GM19452 (cell line): ENCODE results near the gene VAMP5.
"Not testable (repeated sequence)": the region's sequence is repeated elsewhere in the genome, so short reads cannot be mapped to it uniquely, and the experiment has no call there.

ENCODE experiments used
- ATAC-seq: cut with Tn5 transposase; IDR thresholded peaks from one replicate; pipeline ENCODE4 v1.9.1; 2021; ENCODE audit not compliant: unreplicated experiment

VAMP5 gene

DNA sequence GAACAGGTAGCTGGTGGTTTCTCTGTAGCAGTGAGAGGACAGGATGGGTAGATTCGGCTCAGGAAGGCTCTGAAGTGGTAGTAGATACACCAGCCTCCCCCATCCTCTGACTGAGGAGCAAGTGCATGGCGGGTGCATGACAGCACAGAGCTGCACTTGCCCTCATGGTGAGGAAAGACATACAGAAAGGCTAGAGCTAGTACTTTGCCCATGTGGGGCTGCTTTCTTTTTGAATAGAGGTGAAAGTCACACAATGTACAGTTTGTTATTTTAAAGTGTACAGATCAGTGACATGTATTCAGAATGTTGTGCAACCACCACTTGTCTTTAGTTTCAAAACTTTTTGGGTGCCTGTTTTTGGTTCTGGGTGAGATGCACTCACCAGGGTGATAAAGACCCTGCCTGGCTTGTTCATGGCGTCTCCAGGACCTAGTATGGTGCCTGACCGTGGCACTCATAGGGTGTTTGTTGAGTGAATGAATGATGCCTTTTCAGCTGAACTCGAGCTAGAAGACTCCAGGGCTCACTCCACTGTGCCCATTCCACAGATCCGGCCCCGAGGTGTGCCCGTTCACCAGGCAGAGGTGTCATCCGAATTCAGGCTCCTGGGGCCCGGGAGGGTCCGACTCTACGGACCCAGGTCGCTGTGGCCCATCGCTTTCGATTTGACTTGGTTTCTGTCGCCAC is 421 bp upstream of the VAMP5 start:
- ATAC-seq, result no peak

DNA sequence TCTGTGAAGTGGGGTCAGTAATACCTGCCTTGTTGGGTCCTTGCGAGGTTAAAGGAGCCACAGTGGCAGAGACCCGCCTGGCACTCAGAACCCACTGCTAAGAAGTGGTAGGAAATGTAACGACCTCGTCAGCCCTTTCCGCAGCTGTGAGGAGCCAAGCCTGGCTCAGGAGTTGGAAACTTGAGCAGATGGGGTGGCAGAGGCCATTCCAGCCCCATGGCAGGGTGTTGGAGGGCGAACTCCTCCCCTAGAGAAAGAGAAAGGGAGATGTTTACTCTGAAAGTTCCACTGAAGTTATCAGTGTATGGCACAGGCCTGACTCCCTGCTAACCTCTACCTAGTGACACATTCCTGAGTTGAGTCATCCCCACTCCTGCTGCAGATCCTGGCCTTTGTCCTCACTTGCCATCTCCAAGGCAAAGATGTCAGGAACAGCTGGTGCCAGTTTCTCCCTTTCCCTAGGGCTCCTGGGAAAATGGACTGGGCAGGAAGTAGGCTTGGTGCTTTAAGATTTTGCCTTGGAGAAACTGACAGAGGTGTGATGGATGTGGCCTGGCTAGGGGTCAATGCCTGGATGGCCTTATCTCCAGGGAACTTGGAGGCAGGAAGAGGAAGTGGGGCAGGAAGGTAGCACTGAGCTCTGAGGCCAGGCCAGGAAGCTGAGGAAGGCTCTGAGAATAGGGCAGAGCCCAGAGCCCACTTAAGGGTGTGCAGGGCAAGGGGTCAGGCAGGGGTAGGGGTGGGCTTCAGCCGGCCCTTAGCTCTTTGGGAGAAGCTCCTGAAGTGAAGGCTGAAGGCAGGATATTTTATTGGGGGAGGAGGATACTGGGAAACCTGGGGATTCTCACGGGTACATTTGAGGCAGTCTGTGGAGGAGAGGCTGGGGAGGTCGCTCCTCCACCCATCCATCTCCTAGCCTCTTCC is 888 bp downstream of the VAMP5 start:
- ATAC-seq, result peak; percentile 45

DNA sequence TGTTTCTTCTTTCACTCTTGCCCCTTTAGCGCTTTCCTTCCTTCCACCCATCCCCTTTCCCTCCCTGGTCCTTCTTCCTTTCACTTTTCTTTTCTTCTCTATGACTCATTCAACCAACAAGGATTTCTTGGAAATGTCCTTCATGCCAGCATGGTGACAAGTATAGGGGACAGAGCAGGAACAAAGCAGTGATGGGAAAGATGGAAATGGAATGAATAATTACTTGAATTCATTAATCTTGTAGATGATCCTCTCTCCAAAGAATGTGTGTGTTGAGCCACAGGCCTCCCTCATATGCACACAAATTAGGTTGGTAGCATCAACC is 1.5 kb downstream of the VAMP5 start:
- ATAC-seq, result no peak

DNA sequence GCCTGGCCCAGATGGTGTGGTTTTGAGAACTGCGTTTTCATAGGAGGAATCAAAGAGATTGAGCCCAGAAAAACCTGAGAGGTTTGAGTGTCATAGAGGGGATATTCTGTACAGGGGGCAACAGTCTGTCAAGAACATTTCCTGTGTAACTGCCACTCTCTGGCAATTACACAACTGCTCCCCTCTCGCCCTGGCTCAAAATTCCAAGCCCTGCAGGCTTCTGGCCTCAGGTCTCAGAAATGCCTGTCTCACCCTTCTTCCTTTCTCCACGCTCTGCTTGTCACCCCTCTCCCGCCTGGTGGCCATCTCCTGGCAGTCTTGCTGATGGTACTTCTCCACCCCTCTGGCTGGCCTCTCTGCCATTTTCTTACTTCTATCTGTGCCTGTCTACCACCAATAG is 4.0 kb downstream of the VAMP5 start:
- ATAC-seq, result no peak

DNA sequence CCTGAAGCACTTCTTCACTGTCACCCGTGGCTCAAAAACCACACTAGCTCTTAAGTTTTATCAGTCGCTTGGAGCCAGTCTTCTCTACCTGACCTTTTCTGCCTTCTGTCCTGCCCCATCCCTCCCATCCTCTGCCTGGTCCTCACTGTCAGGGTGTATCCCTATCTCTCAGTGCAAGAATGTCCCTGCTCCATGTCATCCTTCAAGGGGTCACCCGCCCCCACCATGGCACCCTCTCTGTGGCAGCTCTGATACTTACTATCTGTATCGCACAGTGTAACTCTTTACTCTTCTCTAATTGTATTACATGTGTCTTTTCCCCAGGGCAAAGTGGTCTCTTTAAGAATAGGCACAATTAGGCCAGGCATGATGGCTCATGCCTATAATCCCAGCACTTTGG is 4.4 kb downstream of the VAMP5 start:
- ATAC-seq, result no peak

DNA sequence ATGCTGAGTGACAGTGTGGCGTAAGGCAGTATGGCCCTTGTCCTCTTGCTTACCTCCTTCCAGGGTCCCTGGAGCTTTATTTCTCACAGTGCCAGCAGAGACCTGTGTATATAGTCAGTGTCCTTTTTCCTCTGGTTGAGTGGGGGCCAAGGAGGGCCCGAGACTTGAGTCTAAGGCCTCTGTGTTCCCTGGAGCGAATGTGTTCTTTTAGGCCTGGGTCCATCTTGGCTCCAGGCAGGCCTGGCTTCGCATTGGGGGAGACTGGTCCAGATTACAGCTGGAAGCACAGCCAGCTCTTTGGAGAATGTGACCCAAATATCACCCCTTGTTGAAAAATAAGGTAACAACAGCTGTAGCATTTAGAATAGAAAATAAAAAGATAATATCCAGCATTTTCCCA is 5.0 kb downstream of the VAMP5 start:
- no peak for ATAC-seq

DNA sequence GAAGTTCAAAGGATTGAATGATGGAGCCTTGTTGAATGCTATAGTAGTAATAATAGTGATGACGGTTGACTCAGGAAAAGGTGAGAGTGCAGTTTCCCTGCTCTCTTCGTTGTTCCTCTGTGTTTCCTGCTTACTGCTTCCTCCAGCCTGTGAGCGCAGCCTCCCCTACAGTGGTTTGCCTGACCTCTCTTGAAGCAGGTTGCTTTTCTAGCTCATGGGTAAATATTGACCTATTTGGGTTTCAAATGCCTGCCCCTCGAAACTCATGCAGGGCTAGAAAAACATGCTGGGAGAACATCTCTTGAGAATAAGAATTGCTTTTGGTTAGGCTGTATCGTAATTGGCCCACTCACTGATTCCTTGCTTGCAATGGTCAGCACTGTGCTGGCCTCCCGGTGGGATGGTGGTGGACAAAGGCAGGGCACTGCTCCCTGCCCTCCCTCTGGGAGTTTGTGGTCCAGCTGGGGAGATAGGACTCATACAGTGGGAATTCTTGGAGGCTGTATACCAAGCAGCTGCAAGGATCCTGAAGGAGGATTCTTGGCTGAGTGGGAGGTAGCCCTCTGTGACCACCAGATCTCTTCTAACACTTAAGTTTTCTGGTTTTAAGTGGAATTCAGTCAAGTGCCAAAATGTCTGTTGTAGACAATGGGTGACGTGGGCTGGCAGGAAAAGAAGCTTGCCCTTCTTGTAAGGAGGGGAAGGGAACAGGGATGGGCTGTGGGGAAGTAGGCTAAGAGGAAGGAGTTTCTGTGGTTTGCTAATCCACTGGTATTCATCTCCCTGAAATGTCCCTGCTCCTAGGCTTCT is 6.0 kb downstream of the VAMP5 start:
- no peak for ATAC-seq

DNA sequence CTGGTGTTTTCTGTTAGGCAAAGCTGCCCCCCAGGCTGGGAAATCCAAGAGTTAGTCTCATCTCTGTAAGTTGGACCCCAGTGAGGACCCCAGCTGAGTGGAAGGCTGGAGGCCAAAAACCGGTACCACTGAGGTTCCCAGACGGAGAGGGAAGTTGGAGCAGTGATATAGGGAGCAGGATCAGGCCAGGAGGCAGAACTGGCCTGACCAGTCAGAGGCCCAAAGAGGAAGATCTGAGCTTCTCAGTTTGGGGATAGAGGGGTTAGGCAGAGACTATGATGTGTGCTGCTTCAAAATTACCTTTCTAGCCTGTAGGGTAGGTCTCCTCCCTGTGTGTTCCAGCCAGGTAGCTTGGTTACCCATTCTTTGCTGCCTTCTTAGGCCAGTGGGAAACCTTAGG is 6.7 kb downstream of the VAMP5 start:
- no peak for ATAC-seq

DNA sequence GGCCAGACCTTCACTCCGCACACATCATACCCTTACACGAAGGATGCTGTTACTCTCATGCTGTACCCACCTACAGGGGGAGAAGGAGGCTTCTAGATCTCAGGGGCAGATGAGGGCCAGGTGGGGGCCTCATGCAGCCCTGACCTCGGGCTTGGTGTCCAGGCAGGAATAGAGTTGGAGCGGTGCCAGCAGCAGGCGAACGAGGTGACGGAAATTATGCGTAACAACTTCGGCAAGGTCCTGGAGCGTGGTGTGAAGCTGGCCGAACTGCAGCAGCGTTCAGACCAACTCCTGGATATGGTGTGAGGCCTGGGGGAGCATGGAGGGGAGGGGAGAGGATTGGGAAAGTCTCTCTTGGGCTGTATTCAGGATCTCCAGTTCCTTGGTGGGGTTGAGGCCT is 7.3 kb downstream of the VAMP5 start:
- ATAC-seq, result no peak

DNA sequence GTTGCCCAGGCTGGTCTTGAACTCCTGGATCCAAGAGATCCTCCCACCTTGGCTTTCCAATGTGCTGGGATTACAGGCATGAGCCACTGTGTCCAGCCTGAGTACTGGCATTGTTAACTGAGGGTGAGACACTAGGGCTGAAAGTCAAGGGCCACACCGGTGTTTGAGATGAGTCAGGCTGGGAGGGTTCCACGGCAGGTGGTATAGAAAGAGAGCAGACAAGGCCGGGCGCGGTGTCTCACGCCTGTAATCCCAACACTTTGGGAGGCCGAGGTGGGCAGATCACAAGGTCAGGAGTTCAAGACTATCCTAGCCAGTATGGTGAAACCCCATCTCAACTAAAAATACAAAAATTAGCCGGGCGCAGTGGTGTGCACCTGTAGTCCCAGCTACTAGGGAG is 8.1 kb downstream of the VAMP5 start:
- ATAC-seq, result not testable (repeated sequence)

DNA sequence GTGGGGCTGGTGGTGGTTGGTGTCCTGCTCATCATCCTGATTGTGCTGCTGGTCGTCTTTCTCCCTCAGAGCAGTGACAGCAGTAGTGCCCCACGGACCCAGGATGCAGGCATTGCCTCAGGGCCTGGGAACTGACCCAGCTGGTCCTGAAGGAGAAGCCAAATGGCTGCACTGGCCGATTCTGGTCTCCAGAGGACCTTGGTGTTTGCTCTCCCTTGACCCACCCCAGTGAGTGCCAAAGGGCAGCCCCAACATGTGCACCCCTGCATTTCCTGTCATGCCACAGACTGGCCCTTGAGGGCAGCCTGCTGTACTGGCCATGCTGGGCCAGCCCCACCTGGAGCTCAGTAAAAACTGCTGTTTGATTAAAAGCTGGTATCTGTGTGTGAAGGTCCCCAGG is 8.8 kb downstream of the VAMP5 start:
- ATAC-seq, result no peak

DNA sequence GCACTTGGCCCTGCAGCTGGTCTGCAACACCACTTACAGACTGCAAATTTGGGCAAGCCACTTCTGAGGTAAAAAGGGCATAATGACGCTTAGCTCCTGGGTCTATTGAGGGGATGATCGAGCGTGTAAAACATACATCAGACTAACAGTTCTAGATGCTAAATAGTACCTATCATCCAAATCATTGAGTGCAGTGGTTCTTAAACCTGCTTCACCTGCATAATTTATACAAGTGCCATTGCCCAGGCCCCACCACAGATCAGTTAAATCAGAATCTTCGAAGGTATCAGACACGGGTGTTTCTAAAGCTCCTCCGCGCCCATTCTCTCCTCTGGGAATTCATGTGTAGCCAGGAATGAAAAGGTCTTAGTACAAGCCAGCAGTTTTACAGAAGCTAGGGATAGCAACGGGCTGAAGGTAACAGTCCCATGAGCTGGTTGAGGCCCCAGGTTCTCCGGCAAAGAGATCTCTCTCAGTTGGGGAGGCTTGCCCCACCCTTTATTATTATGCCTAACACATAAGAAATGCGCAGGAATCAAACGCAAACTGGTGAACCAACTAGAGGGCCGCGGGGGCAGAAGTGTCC is 10.6 kb downstream of the VAMP5 start:
- no peak for ATAC-seq

DNA sequence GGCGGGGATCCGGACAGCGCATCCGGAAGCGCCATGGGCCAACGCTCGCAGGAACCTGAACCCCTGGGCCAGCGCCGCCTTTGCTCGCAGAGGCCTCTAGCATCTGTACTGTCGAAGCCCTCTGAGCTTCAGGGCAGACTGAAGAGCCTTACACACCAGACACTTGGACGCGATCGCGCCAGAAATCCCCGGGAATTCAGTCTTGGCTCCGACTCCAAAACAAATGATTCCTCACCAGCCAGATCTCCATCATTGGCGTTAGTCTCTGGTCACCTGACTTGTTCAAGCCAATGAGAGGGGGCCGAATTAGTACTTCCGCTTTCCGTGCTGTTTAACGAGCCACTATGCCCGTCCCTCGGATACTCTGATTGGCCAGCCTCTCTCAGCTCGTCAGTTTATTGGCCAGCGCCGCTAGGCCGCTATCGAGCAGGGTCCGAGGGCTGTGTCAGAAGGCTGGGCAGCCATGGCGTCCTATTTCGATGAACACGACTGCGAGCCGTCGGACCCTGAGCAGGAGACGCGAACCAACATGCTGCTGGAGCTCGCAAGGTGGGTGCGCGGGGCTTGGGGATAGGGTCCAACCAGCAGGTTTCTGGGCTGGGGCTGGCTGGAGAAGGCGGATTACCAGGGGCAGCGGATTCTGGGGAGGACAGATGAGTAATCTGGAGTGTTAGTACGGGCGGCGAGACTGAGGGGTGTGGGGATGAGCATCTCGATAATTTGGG is 11.2 kb downstream of the VAMP5 start, which contains the start of gene RNF181:
Gene RNF181 (plus strand): TSS at position 445 of the 725 bp plus-strand sequence. CDS start 19 bp downstream, at position 464.
- peak; percentile 99 for ATAC-seq

DNA sequence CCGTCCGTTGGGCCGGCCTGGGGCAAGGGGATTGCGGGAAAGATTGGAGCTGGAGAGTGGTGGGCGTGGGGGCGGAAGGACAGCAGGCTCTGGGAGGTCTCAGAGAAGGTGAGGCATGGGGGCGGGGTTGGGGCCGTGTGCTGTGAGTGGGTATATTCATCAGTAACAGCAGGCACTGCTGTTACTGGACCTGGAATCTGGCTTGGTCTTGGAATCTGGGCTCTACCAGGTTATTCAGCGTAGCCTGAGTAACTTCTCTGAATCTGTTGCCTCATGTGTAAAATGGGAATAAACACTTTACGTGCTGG is 11.7 kb downstream of the VAMP5 start:
- ATAC-seq, result no peak

DNA sequence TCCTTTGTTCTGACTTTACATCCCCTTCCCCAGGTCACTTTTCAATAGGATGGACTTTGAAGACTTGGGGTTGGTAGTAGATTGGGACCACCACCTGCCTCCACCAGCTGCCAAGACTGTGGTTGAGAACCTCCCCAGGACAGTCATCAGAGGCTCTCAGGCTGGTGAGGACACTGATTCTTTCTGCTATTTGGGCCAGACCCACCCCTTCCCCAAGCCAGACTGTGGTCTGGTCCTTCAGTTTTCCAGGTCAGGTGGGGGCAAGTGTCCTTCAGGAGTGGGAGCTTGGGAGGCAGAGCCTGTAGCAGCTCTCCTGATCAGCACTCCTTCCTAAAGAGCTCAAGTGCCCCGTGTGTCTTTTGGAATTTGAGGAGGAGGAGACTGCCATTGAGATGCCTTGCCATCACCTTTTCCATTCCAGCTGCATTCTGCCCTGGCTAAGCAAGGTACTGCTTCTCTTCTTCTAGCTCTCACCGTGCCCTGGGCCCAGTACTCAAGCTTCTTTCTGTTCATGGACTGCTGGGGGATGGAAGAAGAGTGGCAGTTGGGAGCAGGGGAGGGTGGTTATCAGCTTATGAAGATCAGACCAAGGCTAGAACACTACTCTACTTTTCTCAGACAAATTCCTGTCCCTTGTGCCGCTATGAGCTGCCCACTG is 12.4 kb downstream of the VAMP5 start:
- no peak for ATAC-seq

DNA sequence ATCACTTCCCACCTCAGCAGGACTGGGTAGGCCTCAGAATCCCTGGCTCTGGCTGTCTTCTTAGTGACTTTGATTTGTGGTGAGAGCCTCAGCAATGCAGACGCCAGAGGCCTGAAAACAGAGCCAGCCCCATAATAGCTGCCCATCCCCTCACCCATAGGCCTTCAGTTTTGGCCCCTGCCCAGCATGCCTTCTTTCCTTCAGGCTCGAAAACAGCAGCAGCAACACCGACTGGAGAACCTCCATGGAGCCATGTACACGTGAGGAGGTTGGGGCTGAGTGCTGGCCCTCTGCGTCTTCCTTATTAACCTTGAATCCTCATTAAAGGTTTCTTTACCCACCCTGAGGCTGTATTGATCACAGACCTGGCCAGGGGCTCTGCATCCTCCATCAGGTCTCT is 13.0 kb downstream of the VAMP5 start:
- no peak for ATAC-seq

DNA sequence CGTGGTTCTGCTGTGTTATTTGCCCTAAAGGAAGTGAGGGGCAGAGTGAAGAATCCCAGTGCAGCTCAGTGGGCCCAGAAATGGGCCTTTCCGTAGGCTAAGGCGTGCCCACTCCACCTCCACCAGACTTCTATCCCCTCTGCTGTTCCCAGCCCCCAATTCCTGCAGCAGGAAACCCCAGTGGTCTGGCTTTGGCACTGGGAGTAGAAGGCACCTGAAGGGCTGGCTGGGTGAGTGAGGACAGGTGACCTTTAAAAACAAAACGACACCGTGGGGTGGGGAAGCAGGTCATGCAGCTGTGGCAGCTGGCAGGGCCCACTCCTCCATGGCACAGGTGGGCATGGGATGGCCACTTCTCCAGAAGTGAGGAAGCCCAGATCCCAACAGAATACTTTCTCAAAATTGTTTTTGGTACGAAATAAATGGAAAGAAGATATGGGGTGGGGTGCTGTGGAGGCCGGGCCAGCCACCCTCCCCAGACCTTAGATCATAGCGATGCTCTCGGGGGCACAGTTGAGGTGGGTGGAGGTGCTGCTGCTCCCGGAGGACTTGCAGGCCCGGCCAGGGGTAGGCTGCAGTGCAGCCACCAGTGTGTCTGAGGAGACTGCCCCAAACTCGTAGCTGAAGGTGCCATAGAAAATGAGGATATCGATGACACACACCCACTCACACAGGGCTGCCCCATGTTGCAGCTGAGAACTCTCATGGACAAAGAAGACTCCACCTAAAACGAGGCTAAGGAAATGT is 14.5 kb downstream of the VAMP5 start:
- no peak for ATAC-seq

DNA sequence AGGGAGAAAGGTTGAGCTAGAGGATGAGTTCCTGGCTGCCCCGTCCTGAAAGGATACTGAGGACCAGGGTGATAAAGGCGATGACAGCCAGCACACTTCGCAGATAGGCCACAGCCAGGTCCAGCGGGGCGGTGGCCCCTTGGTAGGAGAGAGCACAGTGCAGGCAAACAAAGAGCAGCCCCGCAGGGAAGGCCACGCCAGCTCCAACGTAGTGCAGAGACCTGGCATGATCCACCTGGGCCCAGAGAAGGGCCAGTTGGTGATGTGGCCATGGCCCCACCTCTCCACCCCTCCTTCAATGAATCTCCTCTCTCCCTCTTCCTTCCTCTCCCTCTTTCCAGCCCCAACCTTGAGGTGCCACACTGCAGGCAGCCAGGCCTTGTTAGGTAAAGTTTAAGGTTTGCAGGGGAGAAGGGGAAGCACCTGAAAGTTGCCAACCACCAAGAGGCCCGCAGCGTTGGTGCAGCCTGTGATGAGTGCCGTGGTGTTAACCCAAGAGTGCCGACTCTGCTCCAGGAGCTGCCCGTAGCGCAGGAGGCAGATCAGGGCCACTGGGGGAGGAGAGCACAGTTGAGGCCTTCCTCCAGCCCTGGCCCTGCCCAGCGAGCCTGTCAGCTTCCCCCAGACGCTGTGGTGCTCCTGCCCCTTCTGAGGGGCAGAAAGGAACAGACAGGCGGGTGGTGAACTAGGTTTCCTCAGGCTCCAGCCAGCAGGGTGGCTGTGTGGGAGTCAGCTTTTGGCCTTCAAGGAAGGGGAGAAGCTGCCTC is 15.4 kb downstream of the VAMP5 start:
- ATAC-seq, result no peak

DNA sequence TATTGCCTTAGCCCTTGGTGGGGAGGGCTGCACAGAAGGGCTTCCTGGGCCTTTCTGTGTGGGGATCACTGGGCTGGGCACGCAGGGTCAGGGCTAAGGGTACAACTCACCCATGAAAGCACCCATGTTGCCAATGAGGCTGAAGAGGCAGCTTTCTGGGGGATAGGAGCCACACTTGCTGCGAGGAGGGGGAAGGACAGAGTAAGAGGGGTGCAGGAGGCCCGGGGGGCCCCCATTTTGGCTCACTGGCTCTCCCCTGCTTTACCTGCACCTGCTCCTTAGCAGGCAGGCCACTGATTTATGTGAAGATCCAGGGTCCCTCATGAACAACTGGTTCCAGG is 16.0 kb downstream of the VAMP5 start:
- ATAC-seq, result no peak
